COR-L47 (cell line): ENCODE results near the gene ARHGAP19.
A peak's percentile ranks its signal among the peaks of the same experiment; 100 is the strongest.
"Not testable (repeated sequence)": the region's sequence is repeated elsewhere in the genome, so short reads cannot be mapped to it uniquely, and the experiment has no call there.

Experiments used
- DNase-seq: peaks from one replicate; lab custom pipeline; 2025; lab: John Stamatoyannopoulos, UW

ARHGAP19 gene

GRCh38 chr10:97321804-97322190, 29.4 kb upstream of the ARHGAP19 start:
- DNase-seq: peak; percentile 49

GRCh38 chr10:97321032-97321803, 28.8 kb upstream of the ARHGAP19 start:
- DNase-seq: no peak

DNA sequence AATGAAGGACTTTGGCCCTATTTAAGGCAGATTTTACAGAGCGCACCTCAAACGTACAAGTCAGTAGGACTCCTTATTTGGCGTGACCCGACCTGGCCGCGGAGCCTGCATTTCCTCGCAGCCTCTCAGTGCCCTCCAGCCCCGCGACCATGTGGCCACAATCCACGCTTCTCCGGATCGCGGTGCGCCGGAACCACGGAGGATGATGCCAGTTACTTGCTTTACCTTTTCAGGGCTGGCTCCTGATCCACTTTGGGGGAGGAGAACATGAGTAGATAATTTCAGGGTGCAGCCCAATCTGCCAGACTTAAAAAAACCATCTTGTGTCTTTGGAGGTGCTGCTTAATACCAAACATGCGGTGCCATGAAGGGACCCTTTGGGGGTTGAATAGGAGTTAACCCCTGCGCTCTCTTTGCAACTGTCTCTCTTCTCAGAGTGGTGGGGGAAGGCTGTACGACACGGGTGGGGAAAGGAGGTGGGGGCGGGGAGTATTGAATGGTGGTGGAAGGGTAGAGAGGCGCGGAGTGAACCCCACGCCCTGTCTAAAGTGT, 28.1 kb upstream of the ARHGAP19 start:
- no peak for DNase-seq

DNA sequence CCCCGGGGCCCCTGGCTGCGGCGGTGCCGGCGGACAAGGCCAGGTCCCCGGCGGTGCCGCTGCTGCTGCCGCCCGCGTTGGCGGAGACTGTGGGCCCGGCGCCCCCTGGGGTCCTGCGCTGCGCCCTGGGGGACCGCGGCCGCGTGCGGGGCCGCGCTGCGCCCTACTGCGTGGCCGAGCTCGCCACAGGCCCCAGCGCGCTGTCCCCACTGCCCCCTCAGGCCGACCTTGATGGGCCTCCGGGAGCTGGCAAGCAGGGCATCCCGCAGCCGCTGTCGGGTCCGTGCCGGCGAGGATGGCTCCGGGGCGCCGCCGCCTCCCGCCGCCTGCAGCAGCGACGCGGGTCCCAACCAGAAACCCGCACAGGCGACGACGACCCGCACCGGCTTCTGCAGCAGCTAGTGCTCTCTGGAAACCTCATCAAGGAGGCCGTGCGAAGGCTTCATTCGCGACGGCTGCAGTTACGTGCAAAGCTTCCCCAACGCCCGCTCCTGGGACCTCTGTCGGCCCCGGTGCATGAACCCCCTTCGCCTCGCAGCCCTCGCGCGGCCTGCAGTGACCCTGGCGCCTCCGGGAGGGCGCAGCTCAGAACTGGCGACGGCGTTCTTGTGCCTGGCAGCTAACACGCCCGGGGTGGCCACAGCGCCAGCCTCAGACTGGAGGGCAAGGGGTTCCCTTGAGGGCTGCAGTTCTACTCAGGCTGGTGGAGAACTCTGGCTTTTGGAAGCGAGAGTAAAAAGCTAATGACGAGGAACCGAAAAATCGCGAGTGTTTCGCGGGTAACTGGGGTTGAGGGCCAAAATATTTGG, 27.4 kb upstream of the ARHGAP19 start:
- DNase-seq: no peak

DNA sequence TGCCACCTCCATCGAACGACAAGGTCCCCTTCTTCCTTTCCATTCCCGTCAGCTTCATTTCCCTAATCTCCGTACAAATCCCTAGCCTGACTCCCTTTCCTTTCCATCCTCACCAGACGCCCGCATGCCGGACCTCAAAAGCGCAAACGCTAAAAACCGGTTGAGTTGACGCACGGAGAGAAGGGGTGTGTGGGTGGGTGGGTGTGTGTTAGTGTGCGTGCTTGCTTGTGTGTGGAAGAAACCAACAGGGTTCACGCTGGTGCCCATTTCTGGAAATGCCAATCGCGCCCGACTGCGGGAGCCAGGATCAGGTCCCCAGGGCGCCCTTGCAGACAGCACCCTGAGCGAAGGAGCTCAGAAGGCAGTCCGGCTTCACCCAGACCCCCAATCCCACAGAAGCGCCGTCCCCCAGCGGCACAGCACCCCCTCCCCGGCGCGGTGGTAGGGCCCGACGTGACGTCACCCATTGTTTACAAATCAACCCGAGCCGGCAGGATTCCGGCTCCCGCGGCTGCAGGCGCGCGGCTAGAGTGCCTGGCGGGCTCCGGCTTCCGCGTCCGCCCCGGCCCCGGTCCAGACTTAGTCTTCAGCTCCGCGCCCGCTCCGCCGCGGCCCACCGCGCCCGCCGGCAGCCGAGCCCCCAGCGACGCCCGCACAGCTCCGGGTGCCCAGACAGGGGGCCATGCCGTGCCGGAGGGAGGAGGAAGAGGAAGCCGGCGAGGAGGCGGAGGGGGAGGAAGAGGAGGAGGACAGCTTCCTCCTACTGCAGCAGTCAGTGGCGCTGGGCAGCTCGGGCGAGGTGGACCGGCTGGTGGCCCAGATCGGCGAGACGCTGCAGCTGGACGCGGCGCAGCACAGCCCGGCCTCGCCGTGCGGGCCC, 26.6 kb upstream of the ARHGAP19 start, which contains the start of gene FRAT1:
TSS of gene FRAT1 (plus strand) at position 500 of the 880 bp plus-strand sequence. CDS start at position 683, 183 bp downstream.
- DNase-seq: peak; percentile 46

DNA sequence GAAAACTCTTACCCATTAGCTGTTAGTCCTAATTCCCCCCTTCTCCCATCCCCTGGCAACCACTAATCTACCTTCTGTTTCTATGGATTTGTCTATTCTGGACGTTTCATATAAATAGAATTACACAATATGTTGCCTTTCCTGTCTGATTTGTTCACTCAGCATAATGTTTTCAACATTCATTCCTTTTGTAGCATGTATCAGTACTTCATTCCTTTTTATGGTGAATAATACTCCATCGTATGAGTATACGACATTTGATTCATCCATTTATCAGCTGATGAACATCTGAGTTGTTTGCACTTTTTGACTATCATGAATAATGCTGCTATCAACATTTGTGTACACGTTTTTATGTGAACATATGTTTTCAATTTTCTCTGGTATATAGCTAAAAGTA, 22.2 kb upstream of the ARHGAP19 start:
- no peak for DNase-seq

- DNase-seq: no peak
Measured at GRCh38 chr10:97312897-97313296, 20.5 kb upstream of the ARHGAP19 start.

DNA sequence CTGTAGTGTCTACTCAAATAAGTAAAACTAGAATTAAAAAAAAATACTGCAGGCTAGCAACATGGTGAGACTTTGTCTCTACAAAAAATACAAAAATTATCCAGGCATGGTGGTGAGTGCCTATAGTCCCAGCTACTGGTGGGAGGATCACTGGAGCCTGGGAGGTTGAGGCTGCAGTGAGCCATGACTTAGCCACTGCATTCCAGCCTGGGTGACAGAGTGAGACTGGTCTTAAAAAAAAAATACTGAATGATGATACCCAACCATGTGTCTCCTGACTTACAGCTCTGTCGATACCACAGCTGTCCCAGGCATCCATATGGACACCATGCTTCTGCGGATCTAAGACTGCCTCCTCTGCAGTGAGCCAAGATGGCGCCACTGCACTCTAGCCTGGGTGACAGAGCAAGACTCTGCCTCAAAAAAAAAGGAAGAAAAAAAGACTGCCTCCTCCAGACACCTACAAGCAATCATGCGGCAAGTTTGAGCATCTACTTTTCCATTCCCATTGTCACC, 18.7 kb upstream of the ARHGAP19 start:
- DNase-seq: no peak

DNA sequence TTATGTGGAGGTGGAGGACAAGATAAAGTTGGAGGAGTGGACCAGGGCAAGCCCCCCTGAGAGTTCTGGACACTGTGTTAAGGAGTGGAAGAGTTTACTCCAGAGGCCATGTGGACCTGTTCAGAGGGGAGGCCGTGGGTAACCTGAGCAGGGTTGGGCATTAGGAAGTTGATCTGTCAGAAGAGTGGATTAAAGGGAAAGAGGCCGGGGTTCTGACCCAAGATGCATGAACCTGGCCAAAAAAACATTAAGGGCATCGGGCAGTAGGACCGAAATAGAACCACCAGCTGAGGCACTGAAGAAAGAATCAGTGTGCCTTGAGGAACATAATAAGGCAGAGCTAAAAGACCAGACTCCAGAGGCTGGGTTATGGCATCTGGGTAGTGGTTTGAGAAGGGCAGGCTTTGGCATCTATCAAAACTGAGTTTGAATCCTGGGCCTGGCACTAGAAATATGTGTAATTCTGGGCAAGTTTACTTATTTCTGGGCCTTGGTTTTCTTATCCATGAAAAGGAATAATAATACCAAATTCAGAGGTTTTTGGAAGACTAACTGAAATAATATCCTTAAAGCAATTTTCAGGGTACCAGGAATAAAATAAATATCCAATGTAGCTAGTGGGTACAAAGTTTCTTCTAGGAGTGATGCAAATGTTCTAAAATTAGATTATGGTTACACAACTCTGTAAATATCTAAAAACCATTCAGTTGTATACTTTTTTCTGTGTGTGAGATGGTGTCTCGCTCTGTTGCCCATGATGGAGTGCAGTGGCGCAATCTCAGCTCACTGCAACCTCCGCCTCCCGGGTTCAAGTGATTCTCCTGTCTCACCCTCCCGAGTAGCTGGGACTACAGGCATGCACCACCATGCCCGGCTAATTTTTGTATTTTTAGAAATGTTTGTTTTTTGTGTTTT, 15.7 kb upstream of the ARHGAP19 start:
- DNase-seq: no peak

DNA sequence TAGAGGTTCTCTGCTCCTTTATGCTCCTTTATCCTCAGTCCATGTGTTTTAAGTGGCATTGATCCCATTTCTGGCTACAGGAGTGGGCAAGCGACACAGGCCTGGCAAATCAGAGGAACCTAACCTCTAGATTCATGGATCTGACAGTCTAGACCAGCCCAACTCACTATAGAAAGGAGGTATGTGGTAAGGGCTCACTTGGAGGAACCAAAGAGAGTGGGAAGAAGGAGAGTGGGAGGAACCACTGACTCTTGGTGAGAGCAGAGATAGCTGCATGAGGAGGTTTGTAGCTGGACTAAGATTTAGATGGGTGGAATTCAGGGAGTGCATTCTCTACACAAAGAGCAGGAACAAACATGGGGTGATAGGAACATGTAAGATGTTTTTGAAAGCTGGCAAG, 15.0 kb upstream of the ARHGAP19 start:
- no peak for DNase-seq

- no peak for DNase-seq
Measured at GRCh38 chr10:97302088-97302791, 9.8 kb upstream of the ARHGAP19 start.

- DNase-seq: no peak
Measured at GRCh38 chr10:97300980-97301379, 8.5 kb upstream of the ARHGAP19 start.

DNA sequence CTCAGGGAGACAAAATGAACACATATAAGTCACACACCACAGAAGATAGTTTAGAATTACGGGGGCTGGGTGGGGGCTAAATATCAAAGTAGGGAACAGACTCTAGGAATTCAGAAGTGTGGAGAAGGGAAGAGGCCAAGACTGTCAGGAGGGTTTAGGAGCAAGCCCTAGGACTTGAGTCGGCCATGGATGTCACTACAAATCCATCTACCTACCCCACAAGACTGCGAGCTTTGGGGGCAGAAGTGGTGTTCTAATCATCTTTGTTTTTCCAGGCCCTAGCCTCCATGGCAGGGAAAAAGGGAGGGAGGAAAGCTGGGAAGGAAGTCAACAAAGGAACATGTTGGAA, 5.8 kb upstream of the ARHGAP19 start:
- DNase-seq: no peak

DNA sequence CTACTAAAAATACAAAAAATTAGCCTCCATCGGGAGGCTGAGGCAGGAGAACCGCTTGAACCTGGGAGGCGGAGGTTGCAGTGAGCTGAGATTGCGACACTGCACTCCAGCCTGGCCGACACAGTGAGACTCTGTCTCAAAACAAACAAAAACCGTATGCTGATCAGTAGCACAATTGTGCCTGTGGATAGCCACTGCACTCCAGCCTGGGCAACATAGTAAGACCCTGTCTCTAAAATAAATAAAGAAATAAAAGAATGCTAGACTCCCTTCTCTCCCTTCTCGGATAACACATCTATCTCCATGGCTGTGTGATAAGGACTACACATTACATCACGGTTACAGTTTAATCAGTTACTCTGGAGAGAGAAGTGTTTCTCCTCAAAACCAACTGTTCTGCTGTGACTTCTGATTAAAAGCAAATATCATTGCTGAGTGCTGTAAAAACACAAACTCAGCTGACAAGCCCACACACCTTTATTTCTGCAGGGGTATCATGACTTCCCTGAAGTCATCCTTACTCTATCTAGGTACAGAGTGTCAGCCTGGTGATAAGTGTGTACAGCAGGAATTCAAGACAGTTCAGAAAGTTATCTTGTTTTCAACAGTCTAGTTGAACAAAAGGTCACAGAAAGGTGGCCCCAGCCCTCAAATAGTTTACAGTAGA, 5.3 kb upstream of the ARHGAP19 start:
- DNase-seq: no peak

GRCh38 chr10:97292862-97293198, 393 bp upstream of the ARHGAP19 start:
- no peak for DNase-seq

DNA sequence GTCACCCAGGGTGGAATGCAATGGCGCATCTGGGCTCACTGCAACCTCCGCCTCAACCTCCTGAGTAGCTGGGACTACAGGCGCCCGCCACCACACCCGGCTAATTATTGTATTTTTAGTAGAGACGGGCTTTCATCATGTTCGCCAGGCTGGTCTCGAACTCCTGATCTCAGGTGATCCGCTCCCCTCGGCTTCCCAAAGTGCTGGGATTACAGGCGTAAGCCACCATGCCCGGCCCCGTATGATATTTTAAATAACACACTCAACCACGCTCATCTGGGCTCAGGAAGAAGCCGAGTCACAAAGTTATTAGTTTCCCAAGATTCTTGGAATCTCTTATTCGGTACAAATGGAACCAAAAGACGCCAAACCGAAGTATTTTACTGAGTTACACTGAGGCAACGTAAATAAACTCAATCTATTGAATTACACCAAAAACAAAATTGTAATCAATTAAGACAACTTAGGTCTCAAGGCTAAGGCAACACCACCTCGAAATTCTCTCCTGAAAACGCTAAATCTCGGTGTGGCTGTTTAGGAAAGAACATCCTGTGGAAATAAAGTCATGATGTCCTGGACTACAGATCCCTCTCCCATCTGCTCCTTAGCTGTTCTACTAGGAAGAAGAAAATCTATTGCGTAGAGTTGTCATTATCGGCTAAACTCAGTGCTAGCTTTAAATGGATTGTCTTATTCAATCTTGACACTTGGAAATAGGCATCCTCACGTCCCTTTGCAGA, 910 bp downstream of the ARHGAP19 start:
- DNase-seq: no peak

GRCh38 chr10:97290576-97291356, 1.7 kb downstream of the ARHGAP19 start:
- DNase-seq: not testable (repeated sequence)

GRCh38 chr10:97290076-97290475, 2.4 kb downstream of the ARHGAP19 start:
- DNase-seq: not testable (repeated sequence)
